A549 (cell line): Measurements from ENCODE around the gene TXNL4A.

Source experiments
- CBX2 ChIP-seq: fragments of 200-600 bp; sonication (generic); IDR thresholded peaks from 2 replicates; pipeline ENCODE4 v1.6.1; 2016; ENCODE audit warnings: low read depth, mild to moderate bottlenecking, borderline replicate concordance
- EP300 ChIP-seq, 2 experiments: fragments of >200 bp; sonication (Bioruptor Twin); formaldehyde crosslinking; IDR thresholded peaks; 2 replicates in 1 of 2; 3 replicates in 1 of 2; pipeline ENCODE4 v1.6.1; 2016 to 2017
- ESRRA ChIP-seq: fragments of 150-350 bp; IDR thresholded peaks from 2 replicates; pipeline ENCODE4 v1.6.1; 2014; ENCODE audit warnings: mild to moderate bottlenecking, low read length, borderline replicate concordance
- JUN ChIP-seq, 2 experiments: fragments of >200 bp; sonication (Bioruptor Twin); formaldehyde crosslinking; IDR thresholded peaks; 2 replicates in 1 of 2; 3 replicates in 1 of 2; pipeline ENCODE4 v1.6.1; 2016 to 2017
- MAX ChIP-seq: IDR thresholded peaks from 2 replicates; pipeline ENCODE4 v1.6.1; 2012
- MYC ChIP-seq: IDR thresholded peaks from 2 replicates; pipeline ENCODE4 v1.6.1; 2012; ENCODE audit warnings: mild to moderate bottlenecking, inconsistent platforms, low read length, improper control_type of control experiment, borderline replicate concordance
- PHF8 ChIP-seq: fragments of 200-600 bp; sonication (generic); IDR thresholded peaks from 2 replicates; pipeline ENCODE4 v1.6.1; 2016; ENCODE audit warnings: low read depth, mild to moderate bottlenecking, antibody characterized with exemption, moderate library complexity, borderline replicate concordance
- POLR2A ChIP-seq: IDR thresholded peaks from 2 replicates; pipeline ENCODE4 v1.6.1; 2012; ENCODE audit warnings: mild to moderate bottlenecking, low read length
- RAD21 ChIP-seq, 2 experiments: fragments of >200 bp in 1 of 2; sonication (Bioruptor Twin) in 1 of 2; formaldehyde crosslinking in 1 of 2; IDR thresholded peaks in 1 of 2; conservative IDR thresholded peaks in 1 of 2; 2 replicates in 1 of 2; 3 replicates in 1 of 2; pipeline ENCODE4 v1.6.1; 2012 to 2018; ENCODE audit warnings: inconsistent platforms in 1 of 2
- RCOR1 ChIP-seq: fragments of 150-350 bp; IDR thresholded peaks from 2 replicates; pipeline ENCODE4 v1.6.1; 2014; ENCODE audit warnings: antibody characterized with exemption, low read length, low read depth
- USF2 ChIP-seq: fragments of 450-650 bp; IDR thresholded peaks from 2 replicates; pipeline ENCODE4 v1.6.1; 2014; ENCODE audit warnings: antibody characterized with exemption
- TF ChIP-seq, protein P1 (sequence below): fragments of >200 bp; sonication (Bioruptor Twin); formaldehyde crosslinking; IDR thresholded peaks from 3 replicates; pipeline ENCODE4 v1.5.1; 2016

DNA sequence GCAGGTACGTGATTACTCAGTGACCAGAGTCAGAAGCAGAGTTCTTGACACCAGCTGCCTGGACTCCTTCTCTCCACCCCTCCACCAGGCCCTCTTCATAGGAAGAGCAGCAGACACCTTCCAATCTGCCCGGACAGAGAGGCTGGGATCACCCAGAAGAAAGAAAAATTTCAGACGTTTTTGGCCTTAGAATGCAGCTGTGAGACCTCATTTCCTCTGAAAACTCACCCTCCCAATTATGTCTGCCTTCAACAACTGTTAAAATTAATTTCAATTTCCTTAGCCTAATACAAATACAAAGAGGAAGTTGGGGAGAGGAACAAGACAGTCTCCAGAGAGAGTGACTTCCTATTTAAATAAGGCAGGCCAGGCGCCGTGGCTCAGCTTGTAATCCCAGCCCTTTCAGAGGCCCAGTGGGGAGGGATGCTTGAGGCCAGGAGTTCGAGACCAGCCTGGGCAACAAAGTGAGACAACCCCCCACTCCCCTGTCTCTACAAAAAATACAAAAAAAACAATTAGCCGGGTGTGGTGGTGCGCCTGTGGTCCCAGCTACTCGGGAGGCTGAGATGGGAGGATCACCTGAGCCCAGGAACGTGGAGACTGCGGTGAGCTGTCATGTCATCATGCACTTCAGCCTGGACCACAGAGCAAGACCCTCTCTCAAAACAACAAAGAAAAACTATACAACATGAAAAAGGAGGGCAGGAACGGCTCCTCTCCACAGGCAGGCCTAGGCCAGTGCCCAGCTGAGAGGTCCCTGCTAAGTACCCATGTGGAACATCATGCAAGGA is 38.5 kb downstream of the TXNL4A start:
- TF ChIP-seq, protein P1, sequence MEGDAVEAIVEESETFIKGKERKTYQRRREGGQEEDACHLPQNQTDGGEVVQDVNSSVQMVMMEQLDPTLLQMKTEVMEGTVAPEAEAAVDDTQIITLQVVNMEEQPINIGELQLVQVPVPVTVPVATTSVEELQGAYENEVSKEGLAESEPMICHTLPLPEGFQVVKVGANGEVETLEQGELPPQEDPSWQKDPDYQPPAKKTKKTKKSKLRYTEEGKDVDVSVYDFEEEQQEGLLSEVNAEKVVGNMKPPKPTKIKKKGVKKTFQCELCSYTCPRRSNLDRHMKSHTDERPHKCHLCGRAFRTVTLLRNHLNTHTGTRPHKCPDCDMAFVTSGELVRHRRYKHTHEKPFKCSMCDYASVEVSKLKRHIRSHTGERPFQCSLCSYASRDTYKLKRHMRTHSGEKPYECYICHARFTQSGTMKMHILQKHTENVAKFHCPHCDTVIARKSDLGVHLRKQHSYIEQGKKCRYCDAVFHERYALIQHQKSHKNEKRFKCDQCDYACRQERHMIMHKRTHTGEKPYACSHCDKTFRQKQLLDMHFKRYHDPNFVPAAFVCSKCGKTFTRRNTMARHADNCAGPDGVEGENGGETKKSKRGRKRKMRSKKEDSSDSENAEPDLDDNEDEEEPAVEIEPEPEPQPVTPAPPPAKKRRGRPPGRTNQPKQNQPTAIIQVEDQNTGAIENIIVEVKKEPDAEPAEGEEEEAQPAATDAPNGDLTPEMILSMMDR, result no peak
- TF ChIP-seq MYC, result no peak
- TF ChIP-seq MAX, result no peak
- TF ChIP-seq CBX2, result no peak
- no peak for TF ChIP-seq ESRRA
- no peak for TF ChIP-seq POLR2A
- no peak for TF ChIP-seq RAD21 (conservative IDR thresholded peaks at IDR 0.05 in 1 of 2, IDR thresholded peaks at IDR 0.05 in 1 of 2)
- TF ChIP-seq PHF8, result no peak
- TF ChIP-seq EP300 (IDR thresholded peaks at IDR 0.05), result no peak
- TF ChIP-seq JUN (IDR thresholded peaks at IDR 0.05), result no peak
- TF ChIP-seq RCOR1, result no peak
- TF ChIP-seq USF2, result no peak
